GM23338 (cell line): Measurements from ENCODE around the gene EDN2. TPM values are rescaled to one million over a fixed set of nuclear protein-coding genes. Genes with fewer than 3 reads are reported as not detected.

Experiments
- ATAC-seq: fragments of 200-7000 bp; cut with Tn5 transposase; 3 replicates; pipeline ENCODE4 v1.9.1; 2020
- DNase-seq: peaks from one replicate; pipeline ENCODE4 v3.0.0-alpha.2; 2015; ENCODE audit warnings: low spot score
- H2AFZ ChIP-seq: fragments of 200-600 bp; sonication (generic); 2 replicates; pipeline ENCODE4 v1.8.0; 2016; ENCODE audit warnings: antibody characterized with exemption, mild to moderate bottlenecking, moderate library complexity
- H3F3A ChIP-seq: fragments of 200-600 bp; sonication (generic); replicated peaks from 2 replicates; pipeline ENCODE4 v1.8.0; 2017; ENCODE audit warnings: antibody characterized with exemption, mixed run types, low read depth
- H3K27ac ChIP-seq: fragments of 200-600 bp; sonication (generic); 2 replicates; pipeline ENCODE4 v1.6.1; 2016; ENCODE audit warnings: low read depth
- H3K27me3 ChIP-seq: fragments of 200-600 bp; sonication (generic); 2 replicates; pipeline ENCODE4 v1.8.0; 2016; ENCODE audit warnings: mild to moderate bottlenecking, mixed run types, moderate library complexity; ENCODE audit not compliant: insufficient read depth
- H3K36me3 ChIP-seq: fragments of 200-600 bp; sonication (generic); 2 replicates; pipeline ENCODE4 v1.8.0; 2016; ENCODE audit warnings: mild to moderate bottlenecking; ENCODE audit not compliant: insufficient read depth
- H3K4me1 ChIP-seq: fragments of 200-600 bp; sonication (generic); 2 replicates; pipeline ENCODE4 v1.8.0; 2016; ENCODE audit warnings: mild to moderate bottlenecking, moderate library complexity; ENCODE audit not compliant: insufficient read depth
- H3K4me2 ChIP-seq: fragments of 200-600 bp; sonication (generic); 2 replicates; pipeline ENCODE4 v1.7.1; 2017; ENCODE audit warnings: mixed run types
- H3K4me3 ChIP-seq: fragments of 200-600 bp; sonication (generic); 2 replicates; pipeline ENCODE4 v1.6.1; 2016; ENCODE audit warnings: mixed run types
- H3K79me2 ChIP-seq: fragments of 200-600 bp; sonication (generic); replicated peaks from 2 replicates; pipeline ENCODE4 v1.8.0; 2017; ENCODE audit warnings: mild to moderate bottlenecking; ENCODE audit not compliant: insufficient read depth
- H3K9me2 ChIP-seq: fragments of 200-600 bp; sonication (generic); 2 replicates; pipeline ENCODE4 v1.8.0; 2017; ENCODE audit not compliant: insufficient read depth
- H4K20me1 ChIP-seq: fragments of 200-600 bp; sonication (generic); replicated peaks from 2 replicates; pipeline ENCODE4 v1.8.0; 2017; ENCODE audit warnings: mild to moderate bottlenecking; ENCODE audit not compliant: insufficient read depth
- H3K27ac Mint-ChIP-seq: 2 replicates; pipeline ENCODE4 v1.8.0; 2020; ENCODE audit warnings: inconsistent platforms, mild to moderate bottlenecking, moderate library complexity, mixed read lengths
- H3K27me3 Mint-ChIP-seq: 3 replicates; pipeline ENCODE4 v1.8.0; 2022; ENCODE audit warnings: low read depth, mild to moderate bottlenecking, moderate library complexity, mixed read lengths, inconsistent platforms; ENCODE audit not compliant: insufficient read depth, poor library complexity
- H3K36me3 Mint-ChIP-seq: 3 replicates; pipeline ENCODE4 v1.8.0; 2021; ENCODE audit warnings: low read depth, mild to moderate bottlenecking, inconsistent platforms, moderate library complexity, mixed read lengths
- H3K4me1 Mint-ChIP-seq: 3 replicates; pipeline ENCODE4 v1.8.0; 2020; ENCODE audit warnings: mild to moderate bottlenecking, inconsistent platforms, mixed read lengths
- H3K4me3 Mint-ChIP-seq: 3 replicates; pipeline ENCODE4 v1.8.0; 2021; ENCODE audit warnings: moderate library complexity, mild to moderate bottlenecking, inconsistent platforms, mixed read lengths
- H3K9me3 Mint-ChIP-seq: 3 replicates; pipeline ENCODE4 v1.8.0; 2020; ENCODE audit warnings: moderate library complexity, mild to moderate bottlenecking, inconsistent platforms, mixed read lengths
- CREB1 ChIP-seq: fragments of 250-450 bp; sonication (Bioruptor Pico); IDR thresholded peaks from 2 replicates; pipeline ENCODE4 v1.5.0; 2020; ENCODE audit warnings: low read depth, mild to moderate bottlenecking, moderate library complexity
- EZH2 ChIP-seq: fragments of 200-600 bp; sonication (generic); IDR thresholded peaks from one replicate; pipeline ENCODE4 v1.8.0; 2017; ENCODE audit warnings: antibody characterized with exemption, mild to moderate bottlenecking, low read depth; ENCODE audit not compliant: unreplicated experiment
- JUNB ChIP-seq: IDR thresholded peaks from one replicate; pipeline ENCODE4 v1.6.1; 2016; ENCODE audit warnings: antibody characterized with exemption; ENCODE audit not compliant: unreplicated experiment
- NANOG ChIP-seq: IDR thresholded peaks from 2 replicates; pipeline ENCODE4 v1.6.1; 2016; ENCODE audit warnings: antibody characterized with exemption, borderline replicate concordance
- STAT1 ChIP-seq: IDR thresholded peaks from one replicate; pipeline ENCODE4 v1.6.1; 2016; ENCODE audit warnings: antibody characterized with exemption; ENCODE audit not compliant: unreplicated experiment
- ZNF114 ChIP-seq: fragments of 250-450 bp; sonication (Bioruptor Pico); IDR thresholded peaks from 2 replicates; pipeline ENCODE4 v1.5.0; 2020; ENCODE audit warnings: mild to moderate bottlenecking, moderate library complexity
- ZNF331 ChIP-seq: fragments of 250-450 bp; sonication (Bioruptor Pico); IDR thresholded peaks from 2 replicates; pipeline ENCODE4 v1.5.0; 2020; ENCODE audit warnings: low read depth, mild to moderate bottlenecking, moderate library complexity
- polyA plus RNA-seq: library from polyadenylated mRNA; unstranded; fragments of >200 nt; fragmentation: Nextera tagmentation; extraction: Ambion mirVana; gene quantifications from 2 replicates; pipeline ENCODE4 v1.2.1, GENCODE V29; 2016
- total RNA-seq: library from RNA; depleted of rRNA; stranded (reverse); fragments of >200 nt; shearing (Covaris generic); gene quantifications from 2 replicates; pipeline ENCODE4 v1.2.3, GENCODE V29; 2014
- TF ChIP-seq, protein P1 (sequence below), 2 experiments: fragments of 200-600 bp in 1 of 2; sonication (generic) in 1 of 2; conservative IDR thresholded peaks; 2 replicates each; pipeline versions ENCODE4 v1.5.1 to v1.6.1; 2016 to 2017; ENCODE audit warnings: antibody characterized with exemption in 2 of 2, low read depth in 2 of 2, mild to moderate bottlenecking in 2 of 2, moderate library complexity in 1 of 2
- TF ChIP-seq, protein P2 (sequence below): IDR thresholded peaks from one replicate; pipeline ENCODE4 v1.6.1; 2018; ENCODE audit warnings: antibody characterized with exemption; ENCODE audit not compliant: unreplicated experiment
- TF ChIP-seq, protein P3 (sequence below): IDR thresholded peaks from 2 replicates; pipeline ENCODE4 v1.6.1; 2016; ENCODE audit warnings: antibody characterized with exemption

Gene EDN2
- total and polyA plus RNA-seq, 2 experiments from 2014 or later, result not detected

DNA sequence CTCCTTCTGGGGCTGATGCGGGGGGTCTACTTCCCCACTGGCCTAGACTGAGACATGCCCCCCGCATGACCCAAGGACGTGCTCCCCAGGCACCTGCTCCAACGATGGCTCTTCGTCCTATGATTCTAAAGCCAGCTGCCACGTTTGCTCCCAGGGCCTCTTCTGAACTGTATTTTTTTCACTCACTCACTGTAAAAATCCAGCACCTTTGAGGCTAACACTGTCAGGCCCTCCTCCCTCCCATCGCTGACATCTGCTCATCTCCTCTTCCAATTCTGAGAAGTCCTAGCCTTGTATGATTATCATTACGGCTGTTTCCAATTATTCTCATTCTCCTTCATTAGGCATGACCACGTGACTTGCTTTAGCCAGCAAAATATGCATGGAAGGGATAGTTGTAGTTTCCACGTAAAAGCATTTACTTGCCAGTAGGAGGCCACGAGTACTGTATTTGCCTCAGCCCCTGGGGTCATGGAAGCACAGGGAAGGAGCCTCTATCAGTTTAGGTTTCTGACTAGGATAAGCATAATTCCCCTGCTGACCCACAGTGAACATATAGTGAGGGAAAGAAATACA is 19.1 kb upstream of the EDN2 start:
- Histone ChIP-seq H3K9me2 (no peaks in the 10 kb centered on the region), H3K4me2 (no peak overlapping the region), H2AFZ (no peak overlapping the region), H3F3A (no peaks in the 10 kb centered on the region), H3K4me3 (no peak overlapping the region), H3K79me2 (no peaks in the 10 kb centered on the region), H4K20me1 (no peaks in the 10 kb centered on the region), H3K27me3 (no peaks in the 10 kb centered on the region), H3K4me1 (no peaks in the 10 kb centered on the region), H3K36me3 (no peaks in the 10 kb centered on the region), H3K27ac (no peak overlapping the region)
- H3K27me3 Mint-ChIP-seq, result peaks cover 13% of the 10 kb centered on the region
- H3K4me3 Mint-ChIP-seq, result no peak overlapping the region
- ATAC-seq (peak; percentile 12; the same call in 1 of the 3 replicates), DNase-seq (no peak)
- H3K36me3 Mint-ChIP-seq, result no peaks in the 10 kb centered on the region
- peaks cover 19% of the 10 kb centered on the region for H3K4me1 Mint-ChIP-seq
- TF ChIP-seq JUNB, result no peak
- TF ChIP-seq NANOG, result no peak
- no peak for TF ChIP-seq CREB1 (CRISPR knock-in tag)
- TF ChIP-seq, protein P1, sequence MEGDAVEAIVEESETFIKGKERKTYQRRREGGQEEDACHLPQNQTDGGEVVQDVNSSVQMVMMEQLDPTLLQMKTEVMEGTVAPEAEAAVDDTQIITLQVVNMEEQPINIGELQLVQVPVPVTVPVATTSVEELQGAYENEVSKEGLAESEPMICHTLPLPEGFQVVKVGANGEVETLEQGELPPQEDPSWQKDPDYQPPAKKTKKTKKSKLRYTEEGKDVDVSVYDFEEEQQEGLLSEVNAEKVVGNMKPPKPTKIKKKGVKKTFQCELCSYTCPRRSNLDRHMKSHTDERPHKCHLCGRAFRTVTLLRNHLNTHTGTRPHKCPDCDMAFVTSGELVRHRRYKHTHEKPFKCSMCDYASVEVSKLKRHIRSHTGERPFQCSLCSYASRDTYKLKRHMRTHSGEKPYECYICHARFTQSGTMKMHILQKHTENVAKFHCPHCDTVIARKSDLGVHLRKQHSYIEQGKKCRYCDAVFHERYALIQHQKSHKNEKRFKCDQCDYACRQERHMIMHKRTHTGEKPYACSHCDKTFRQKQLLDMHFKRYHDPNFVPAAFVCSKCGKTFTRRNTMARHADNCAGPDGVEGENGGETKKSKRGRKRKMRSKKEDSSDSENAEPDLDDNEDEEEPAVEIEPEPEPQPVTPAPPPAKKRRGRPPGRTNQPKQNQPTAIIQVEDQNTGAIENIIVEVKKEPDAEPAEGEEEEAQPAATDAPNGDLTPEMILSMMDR (conservative IDR thresholded peaks at IDR 0.05; ENCODE audit: low read depth in 2 of 2), result peak; percentile 21 to 25; a peak in 2 of 4 replicates
- no peak for TF ChIP-seq ZNF114 (CRISPR knock-in tag)
- TF ChIP-seq STAT1, result no peak
- no peaks in the 10 kb centered on the region; the same call in 2 of the 3 replicates for H3K9me3 Mint-ChIP-seq
- H3K27ac Mint-ChIP-seq, result no peak overlapping the region

DNA sequence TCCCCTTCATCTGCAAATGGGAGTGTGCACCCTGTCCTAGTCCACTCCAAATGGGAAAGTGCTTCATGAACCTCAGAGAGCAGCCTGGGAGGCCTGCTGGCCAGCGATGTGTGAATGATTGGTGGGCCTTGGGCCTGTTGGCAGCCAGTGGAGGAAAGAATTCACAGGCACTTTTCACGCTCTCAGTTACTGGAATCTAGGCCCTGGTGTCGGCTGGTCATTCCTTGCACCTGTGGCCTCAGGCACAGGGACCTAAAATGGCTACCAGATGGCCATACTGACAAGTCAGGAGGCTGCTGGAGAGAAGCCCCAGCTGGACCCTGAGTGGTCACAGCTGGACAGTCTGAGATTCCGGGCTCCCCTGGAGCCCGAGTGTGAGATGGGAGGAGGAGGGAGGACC is 18.4 kb upstream of the EDN2 start:
- Mint-ChIP-seq H3K4me3 (no peak overlapping the region), H3K9me3 (no peaks in the 10 kb centered on the region; the same call in 2 of the 3 replicates), H3K27me3 (peaks cover 19% of the 10 kb centered on the region), H3K27ac (no peak overlapping the region), H3K36me3 (no peaks in the 10 kb centered on the region), H3K4me1 (peaks cover 24% of the 10 kb centered on the region)
- Histone ChIP-seq H2AFZ (no peak overlapping the region), H3K4me3 (no peak overlapping the region), H3K79me2 (no peaks in the 10 kb centered on the region), H3K27me3 (no peaks in the 10 kb centered on the region), H3K27ac (no peak overlapping the region), H3K36me3 (no peaks in the 10 kb centered on the region), H3K4me1 (no peaks in the 10 kb centered on the region), H3K4me2 (no peak overlapping the region), H3K9me2 (no peaks in the 10 kb centered on the region), H3F3A (no peaks in the 10 kb centered on the region), H4K20me1 (no peaks in the 10 kb centered on the region)
- no peak for ATAC-seq
- DNase-seq, result no peak
- TF ChIP-seq CREB1 (CRISPR knock-in tag) (no peak), ZNF114 (CRISPR knock-in tag) (no peak), ZNF331 (CRISPR knock-in tag) (no peak), EZH2 (no peak)
- TF ChIP-seq, protein P2, sequence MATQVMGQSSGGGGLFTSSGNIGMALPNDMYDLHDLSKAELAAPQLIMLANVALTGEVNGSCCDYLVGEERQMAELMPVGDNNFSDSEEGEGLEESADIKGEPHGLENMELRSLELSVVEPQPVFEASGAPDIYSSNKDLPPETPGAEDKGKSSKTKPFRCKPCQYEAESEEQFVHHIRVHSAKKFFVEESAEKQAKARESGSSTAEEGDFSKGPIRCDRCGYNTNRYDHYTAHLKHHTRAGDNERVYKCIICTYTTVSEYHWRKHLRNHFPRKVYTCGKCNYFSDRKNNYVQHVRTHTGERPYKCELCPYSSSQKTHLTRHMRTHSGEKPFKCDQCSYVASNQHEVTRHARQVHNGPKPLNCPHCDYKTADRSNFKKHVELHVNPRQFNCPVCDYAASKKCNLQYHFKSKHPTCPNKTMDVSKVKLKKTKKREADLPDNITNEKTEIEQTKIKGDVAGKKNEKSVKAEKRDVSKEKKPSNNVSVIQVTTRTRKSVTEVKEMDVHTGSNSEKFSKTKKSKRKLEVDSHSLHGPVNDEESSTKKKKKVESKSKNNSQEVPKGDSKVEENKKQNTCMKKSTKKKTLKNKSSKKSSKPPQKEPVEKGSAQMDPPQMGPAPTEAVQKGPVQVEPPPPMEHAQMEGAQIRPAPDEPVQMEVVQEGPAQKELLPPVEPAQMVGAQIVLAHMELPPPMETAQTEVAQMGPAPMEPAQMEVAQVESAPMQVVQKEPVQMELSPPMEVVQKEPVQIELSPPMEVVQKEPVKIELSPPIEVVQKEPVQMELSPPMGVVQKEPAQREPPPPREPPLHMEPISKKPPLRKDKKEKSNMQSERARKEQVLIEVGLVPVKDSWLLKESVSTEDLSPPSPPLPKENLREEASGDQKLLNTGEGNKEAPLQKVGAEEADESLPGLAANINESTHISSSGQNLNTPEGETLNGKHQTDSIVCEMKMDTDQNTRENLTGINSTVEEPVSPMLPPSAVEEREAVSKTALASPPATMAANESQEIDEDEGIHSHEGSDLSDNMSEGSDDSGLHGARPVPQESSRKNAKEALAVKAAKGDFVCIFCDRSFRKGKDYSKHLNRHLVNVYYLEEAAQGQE, result no peak
- TF ChIP-seq, protein P3, sequence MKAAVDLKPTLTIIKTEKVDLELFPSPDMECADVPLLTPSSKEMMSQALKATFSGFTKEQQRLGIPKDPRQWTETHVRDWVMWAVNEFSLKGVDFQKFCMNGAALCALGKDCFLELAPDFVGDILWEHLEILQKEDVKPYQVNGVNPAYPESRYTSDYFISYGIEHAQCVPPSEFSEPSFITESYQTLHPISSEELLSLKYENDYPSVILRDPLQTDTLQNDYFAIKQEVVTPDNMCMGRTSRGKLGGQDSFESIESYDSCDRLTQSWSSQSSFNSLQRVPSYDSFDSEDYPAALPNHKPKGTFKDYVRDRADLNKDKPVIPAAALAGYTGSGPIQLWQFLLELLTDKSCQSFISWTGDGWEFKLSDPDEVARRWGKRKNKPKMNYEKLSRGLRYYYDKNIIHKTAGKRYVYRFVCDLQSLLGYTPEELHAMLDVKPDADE, result no peak
